ENCODE data around the gene BRIX1.
"Not testable (repeated sequence)": the region's sequence is repeated elsewhere in the genome, so short reads cannot be mapped to it uniquely, and the experiment has no call there.

The BRIX1 gene

DNA sequence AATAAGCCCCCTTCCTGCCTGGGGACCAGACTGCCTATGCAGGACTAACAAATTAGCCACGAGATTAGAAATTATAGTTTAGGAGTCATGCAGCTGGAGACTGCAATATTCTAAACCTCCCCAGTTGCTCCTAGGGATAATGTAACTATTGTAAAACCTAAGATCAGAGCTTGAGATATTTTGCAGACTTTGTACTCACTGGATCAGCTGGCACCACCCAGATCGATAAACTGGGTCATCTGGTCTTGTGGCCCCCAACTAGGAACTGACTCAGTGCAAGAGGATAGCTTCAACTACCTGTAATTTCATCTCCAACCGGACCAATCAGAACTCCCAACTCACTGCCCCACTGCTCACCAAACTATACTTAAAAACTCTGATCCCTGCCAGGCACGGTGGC lies 52.0 kb downstream of the BRIX1 start:
- Histone ChIP-seq H3K9ac (ENCODE audit: low read length in 2 of 2) (no peak overlapping the region), H3K9me3 (ENCODE audit: control insufficient read depth in 2 of 2, low read length in 2 of 2) (no peaks in the 10 kb centered on the region), H3K27me3 (ENCODE audit: control insufficient read depth in 1 of 2, insufficient read depth in 2 of 2, low read length in 2 of 2) (no peaks in the 10 kb centered on the region), H3K36me3 (ENCODE audit: control insufficient read depth in 2 of 2, insufficient read depth in 2 of 2, low read length in 2 of 2) (no peaks in the 10 kb centered on the region), H3K4me1 (ENCODE audit: control insufficient read depth, insufficient read depth, low read length) (no peaks in the 10 kb centered on the region), H3K4me3 (ENCODE audit: low read length in 2 of 2) (no peak overlapping the region), H3K27ac (ENCODE audit: low read length) (no peak overlapping the region)

DNA sequence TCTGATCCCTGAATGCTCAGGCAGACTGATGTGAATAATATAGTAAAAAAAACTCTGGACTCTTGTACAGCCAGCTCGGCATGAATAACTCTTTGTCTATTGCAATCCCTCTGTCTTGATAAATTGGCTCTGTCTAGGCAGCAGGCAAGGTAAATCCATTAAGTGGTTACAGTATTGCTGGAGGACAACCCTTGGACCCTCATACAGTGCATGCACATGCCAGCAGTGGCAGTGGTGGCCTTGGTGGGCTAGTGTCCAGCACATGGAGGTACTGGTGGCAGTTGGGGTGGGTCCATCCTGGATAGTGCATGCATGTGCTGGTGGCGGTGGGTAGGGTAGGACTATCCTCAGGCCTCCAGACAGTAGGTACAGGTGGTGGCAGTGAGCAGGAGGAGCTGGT lies 52.7 kb downstream of the BRIX1 start:
- Histone ChIP-seq H3K4me3 (ENCODE audit: low read length in 2 of 2) (no peak overlapping the region), H3K27ac (ENCODE audit: low read length) (no peak overlapping the region), H3K9ac (ENCODE audit: low read length in 2 of 2) (no peak overlapping the region), H3K4me1 (ENCODE audit: control insufficient read depth, insufficient read depth, low read length) (no peaks in the 10 kb centered on the region), H3K36me3 (ENCODE audit: control insufficient read depth in 2 of 2, insufficient read depth in 2 of 2, low read length in 2 of 2) (no peaks in the 10 kb centered on the region), H3K9me3 (ENCODE audit: control insufficient read depth in 2 of 2, low read length in 2 of 2) (no peaks in the 10 kb centered on the region), H3K27me3 (ENCODE audit: control insufficient read depth in 1 of 2, insufficient read depth in 2 of 2, low read length in 2 of 2) (no peaks in the 10 kb centered on the region)

DNA sequence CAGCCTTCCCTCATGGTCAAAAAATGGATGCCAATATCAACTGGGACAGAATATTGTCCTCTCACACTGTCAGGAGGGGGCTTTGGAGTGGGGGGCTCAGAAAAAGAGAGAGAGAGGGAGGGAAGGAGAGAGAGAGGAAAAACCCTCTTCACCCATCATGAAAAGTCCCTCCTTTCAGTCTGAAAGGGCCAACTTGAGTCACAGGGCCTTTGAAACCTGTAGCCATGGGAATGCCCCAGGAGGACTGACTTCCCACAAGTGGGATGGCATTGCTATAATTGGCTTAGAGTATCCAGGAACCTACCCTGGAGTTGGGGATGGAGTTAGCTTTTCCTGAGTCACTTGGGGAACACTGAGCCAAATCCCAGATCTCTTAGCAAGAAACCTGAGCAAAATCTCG lies 55.0 kb downstream of the BRIX1 start:
- H3K4me3 ChIP-seq (ENCODE audit: low read length in 2 of 2): no peak overlapping the region
- no peaks in the 10 kb centered on the region for H3K36me3 ChIP-seq (ENCODE audit: control insufficient read depth in 2 of 2, insufficient read depth in 2 of 2, low read length in 2 of 2)
- no peaks in the 10 kb centered on the region for H3K27me3 ChIP-seq (ENCODE audit: control insufficient read depth in 1 of 2, insufficient read depth in 2 of 2, low read length in 2 of 2)
- H3K9me3 ChIP-seq (ENCODE audit: control insufficient read depth in 2 of 2, low read length in 2 of 2): no peaks in the 10 kb centered on the region
- H3K4me1 ChIP-seq (ENCODE audit: control insufficient read depth, insufficient read depth, low read length): no peaks in the 10 kb centered on the region
- H3K27ac ChIP-seq (ENCODE audit: low read length): no peak overlapping the region
- no peak overlapping the region for H3K9ac ChIP-seq (ENCODE audit: low read length in 2 of 2)

DNA sequence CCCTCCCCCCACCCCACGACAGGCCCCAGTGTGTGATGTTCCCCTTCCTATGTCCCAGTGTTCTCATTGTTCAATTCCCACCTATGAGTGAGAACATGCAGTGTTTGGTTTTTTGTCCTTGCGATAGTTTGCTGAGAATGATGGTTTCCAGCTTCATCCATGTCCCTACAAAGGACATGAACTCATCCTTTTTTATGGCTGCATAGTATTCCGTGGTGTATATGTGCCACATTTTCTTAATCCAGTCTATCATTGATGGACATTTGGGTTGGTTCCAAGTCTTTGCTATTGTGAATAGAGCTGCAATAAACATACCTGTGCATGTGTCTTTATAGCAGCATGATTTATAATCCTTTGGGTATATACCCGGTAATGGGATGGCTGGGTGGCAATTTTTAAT lies 56.1 kb downstream of the BRIX1 start:
- H3K27me3 ChIP-seq (ENCODE audit: control insufficient read depth in 1 of 2, insufficient read depth in 2 of 2, low read length in 2 of 2); H3K36me3 ChIP-seq (ENCODE audit: control insufficient read depth in 2 of 2, insufficient read depth in 2 of 2, low read length in 2 of 2); H3K27ac ChIP-seq (ENCODE audit: low read length): not testable (repeated sequence)

More for the DNA sequence above, 56.1 kb downstream of the BRIX1 start:
- not testable (repeated sequence) for H3K9me3 ChIP-seq (ENCODE audit: control insufficient read depth in 2 of 2, low read length in 2 of 2); H3K9ac ChIP-seq (ENCODE audit: low read length in 2 of 2); H3K4me1 ChIP-seq (ENCODE audit: control insufficient read depth, insufficient read depth, low read length); H3K4me3 ChIP-seq (ENCODE audit: low read length in 2 of 2)

Data from stomach smooth muscle (tissue), 2 donors.